Naive B cell (primary cell): ENCODE measurements around the gene TRDN. TPM values are rescaled to one million over a fixed set of nuclear protein-coding genes. Genes with fewer than 3 reads are reported as not detected.
A peak's percentile ranks its signal among the peaks of the same experiment; 100 is the strongest.

Source experiments
- ATAC-seq, 2 donors: fragments of 150-1000 bp; cut with Tn5 transposase; 2 replicates each; pipeline ENCODE4 v1.10.0; 2021; ENCODE audit warnings: low read depth in 2 of 2, mild to moderate bottlenecking in 2 of 2, moderate library complexity in 2 of 2
- DNase-seq: peaks from one replicate; pipeline ENCODE4 v3.0.0; 2022
- H3K27ac Mint-ChIP-seq, 6 donors: one replicate each; pipeline ENCODE4 v1.8.0; 2020 to 2022; ENCODE audit warnings: mild to moderate bottlenecking in 6 of 6, mixed read lengths in 6 of 6, moderate library complexity in 5 of 6, inconsistent platforms in 2 of 6
- H3K27me3 Mint-ChIP-seq, 3 donors: one replicate each; pipeline ENCODE4 v1.8.0; 2021 to 2022; ENCODE audit warnings: mixed read lengths in 3 of 3, mild to moderate bottlenecking in 1 of 3
- H3K36me3 Mint-ChIP-seq, 2 donors: one replicate each; pipeline ENCODE4 v1.8.0; 2020 to 2022; ENCODE audit warnings: mixed read lengths in 2 of 2, inconsistent platforms in 1 of 2, mild to moderate bottlenecking in 1 of 2
- H3K4me1 Mint-ChIP-seq, 3 donors: one replicate each; pipeline ENCODE4 v1.8.0; 2020 to 2022; ENCODE audit warnings: mixed read lengths in 3 of 3, inconsistent platforms in 1 of 3, mild to moderate bottlenecking in 1 of 3, moderate library complexity in 1 of 3
- H3K4me3 Mint-ChIP-seq, 8 donors: one replicate each; pipeline ENCODE4 v1.8.0; 2020 to 2022; ENCODE audit warnings: mild to moderate bottlenecking in 8 of 8, mixed read lengths in 8 of 8, moderate library complexity in 8 of 8, inconsistent platforms in 2 of 8
- H3K9me3 Mint-ChIP-seq, 7 donors: one replicate each; pipeline ENCODE4 v1.8.0; 2020 to 2022; ENCODE audit warnings: mixed read lengths in 7 of 7, mild to moderate bottlenecking in 5 of 7, inconsistent platforms in 2 of 7, moderate library complexity in 1 of 7
- polyA plus RNA-seq, 6 donors: library from polyadenylated mRNA; unstranded; fragments of 300-500 nt; fragmentation: Illumina TruSeq; gene quantifications; one replicate each; pipeline ENCODE4 v1.2.3, GENCODE V29; 2021; ENCODE audit warnings: low read depth in 6 of 6

Gene TRDN
- polyA plus RNA-seq, 6 donors from 2014 or later: not detected

DNA sequence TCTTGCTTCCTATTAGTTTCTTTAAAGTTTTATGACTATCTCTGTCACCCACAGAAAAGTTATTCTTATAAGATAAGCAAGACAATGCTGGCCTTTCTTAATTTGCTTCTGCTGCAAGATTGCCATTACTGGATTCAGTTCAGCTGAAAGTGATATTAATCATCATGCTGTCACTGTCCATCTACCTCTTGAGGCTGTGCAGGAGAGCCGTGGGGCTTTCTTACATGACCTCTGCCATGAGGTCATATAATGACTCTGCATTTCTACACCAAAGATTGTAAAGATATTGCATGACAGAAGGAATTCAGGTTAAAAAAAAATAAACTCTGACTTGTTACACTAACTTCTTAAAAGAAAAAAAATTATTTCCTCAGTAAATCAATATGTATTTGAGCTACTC, 106.9 kb downstream of the TRDN start:
- no peak for ATAC-seq
- no peak overlapping the region for H3K4me3 Mint-ChIP-seq
- no peaks in the 10 kb centered on the region for H3K36me3 Mint-ChIP-seq
- H3K27me3 Mint-ChIP-seq: no peaks in the 10 kb centered on the region
- no peak for DNase-seq
- H3K9me3 Mint-ChIP-seq: peaks cover 0 to 9% (median 0%) of the 10 kb centered on the region in 7 donors
- no peak overlapping the region for H3K27ac Mint-ChIP-seq
- H3K4me1 Mint-ChIP-seq: no peaks in the 10 kb centered on the region

- H3K36me3 Mint-ChIP-seq: no peaks in the 10 kb centered on the region
- DNase-seq: no peak
- H3K4me3 Mint-ChIP-seq: no peak overlapping the region
- H3K27me3 Mint-ChIP-seq: no peaks in the 10 kb centered on the region
- H3K9me3 Mint-ChIP-seq: peaks cover 0 to 9% (median 0%) of the 10 kb centered on the region in 7 donors
- no peaks in the 10 kb centered on the region for H3K4me1 Mint-ChIP-seq
- no peak overlapping the region for H3K27ac Mint-ChIP-seq
- ATAC-seq: no peak
Observed at GRCh38 chr6:123529058-123529457, 107.7 kb downstream of the TRDN start.

DNA sequence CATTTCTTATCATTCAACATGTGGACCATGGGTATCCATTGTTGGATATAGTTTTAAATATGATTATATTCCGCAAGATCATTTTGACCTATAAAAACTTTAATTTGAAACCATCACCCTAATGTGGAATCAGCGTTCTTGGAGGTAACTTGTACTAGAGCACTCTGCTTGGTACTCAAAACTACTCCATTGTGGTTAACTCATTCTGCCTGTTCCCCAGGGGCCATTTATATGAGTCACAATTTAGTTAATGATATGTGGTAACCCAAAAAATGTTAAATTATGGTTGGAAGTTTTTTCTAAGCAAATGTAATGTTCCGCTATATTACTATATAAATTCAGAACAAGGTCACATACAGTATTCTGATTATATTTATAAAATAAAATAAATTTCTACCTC, 109.3 kb downstream of the TRDN start:
- Mint-ChIP-seq H3K36me3 (no peaks in the 10 kb centered on the region), H3K27me3 (no peaks in the 10 kb centered on the region), H3K9me3 (peaks cover 0 to 9% (median 2%) of the 10 kb centered on the region in 7 donors), H3K27ac (no peak overlapping the region), H3K4me1 (no peaks in the 10 kb centered on the region), H3K4me3 (no peak overlapping the region)
- ATAC-seq (no peak), DNase-seq (no peak)

DNA sequence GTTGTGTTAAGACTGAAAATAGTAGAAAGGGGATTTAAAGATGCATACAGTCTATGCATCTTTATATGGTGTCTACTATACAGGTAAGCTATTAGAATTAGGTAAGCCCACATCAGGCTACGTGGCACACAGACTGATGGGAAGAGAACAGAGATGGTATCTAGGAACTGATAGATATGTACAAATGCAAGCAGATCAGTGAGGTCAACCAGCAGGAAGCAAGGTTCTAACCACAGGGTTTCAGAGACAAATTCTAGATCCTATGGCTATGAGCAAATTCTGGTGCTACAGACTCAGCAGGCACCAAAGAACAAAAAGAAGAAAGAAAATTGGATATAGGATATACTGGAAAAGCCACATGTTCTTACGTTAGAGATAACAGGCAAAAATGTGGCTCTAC, 110.6 kb downstream of the TRDN start:
- Mint-ChIP-seq H3K27ac (peak overlapping the region in 1 of 6 donors; percentile 40), H3K27me3 (no peaks in the 10 kb centered on the region), H3K9me3 (peaks cover 0 to 9% (median 2%) of the 10 kb centered on the region in 7 donors), H3K4me3 (no peak overlapping the region), H3K4me1 (no peaks in the 10 kb centered on the region), H3K36me3 (no peaks in the 10 kb centered on the region)
- DNase-seq (no peak), ATAC-seq (no peak)

DNA sequence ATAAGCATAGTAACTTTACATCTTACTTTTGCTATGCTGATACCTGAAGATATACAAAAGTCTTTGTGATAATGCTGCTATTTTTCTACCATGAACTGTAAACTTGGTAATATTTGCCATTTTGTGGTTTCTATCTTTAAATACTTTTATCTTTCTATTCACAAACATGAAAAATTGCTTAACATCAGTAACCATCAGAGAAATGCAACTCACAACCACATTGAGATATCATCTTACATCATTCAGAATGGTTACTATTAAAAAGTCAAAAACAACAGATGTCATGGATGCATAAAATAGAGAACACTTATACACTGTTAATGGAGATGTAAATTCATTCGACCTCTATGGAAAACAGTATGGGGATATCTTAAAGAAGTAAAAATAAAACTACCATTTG, 112.0 kb downstream of the TRDN start:
- H3K27ac Mint-ChIP-seq: no peak overlapping the region
- no peak for DNase-seq
- no peak overlapping the region for H3K4me3 Mint-ChIP-seq
- no peaks in the 10 kb centered on the region for H3K27me3 Mint-ChIP-seq
- ATAC-seq: no peak
- H3K9me3 Mint-ChIP-seq: peaks cover 0 to 9% (median 2%) of the 10 kb centered on the region in 7 donors
- no peaks in the 10 kb centered on the region for H3K36me3 Mint-ChIP-seq
- H3K4me1 Mint-ChIP-seq: no peaks in the 10 kb centered on the region

DNA sequence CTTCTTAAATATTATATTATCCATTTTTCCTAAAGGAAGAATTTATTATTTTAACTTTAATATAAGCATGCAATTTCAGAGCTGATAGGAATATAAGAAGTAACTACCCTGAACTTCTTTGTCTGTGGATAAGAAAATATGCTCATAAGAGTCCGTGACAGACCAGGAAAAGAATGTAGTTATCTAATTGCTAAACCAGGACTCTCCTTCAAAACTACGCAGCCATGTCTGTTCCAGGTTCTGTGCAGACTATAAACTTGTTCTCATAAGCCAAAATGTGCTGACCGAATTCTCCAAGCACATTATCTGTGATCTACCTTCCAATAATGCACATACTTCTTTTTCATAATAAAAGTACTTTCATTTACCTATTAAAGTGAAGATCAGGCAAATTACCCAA, 116.5 kb downstream of the TRDN start:
- Mint-ChIP-seq H3K27me3 (no peaks in the 10 kb centered on the region), H3K4me1 (no peaks in the 10 kb centered on the region), H3K36me3 (no peaks in the 10 kb centered on the region), H3K4me3 (no peak overlapping the region), H3K9me3 (peaks cover 0 to 9% (median 2%) of the 10 kb centered on the region in 7 donors), H3K27ac (no peak overlapping the region)
- DNase-seq (no peak), ATAC-seq (no peak)

- DNase-seq (no peak), ATAC-seq (no peak)
- no peaks in the 10 kb centered on the region for H3K27me3 Mint-ChIP-seq
- no peaks in the 10 kb centered on the region for H3K4me1 Mint-ChIP-seq
- H3K4me3 Mint-ChIP-seq: no peak overlapping the region
- H3K27ac Mint-ChIP-seq: no peak overlapping the region
- H3K9me3 Mint-ChIP-seq: peaks cover 0 to 9% (median 2%) of the 10 kb centered on the region in 7 donors
- H3K36me3 Mint-ChIP-seq: no peaks in the 10 kb centered on the region
Observed at GRCh38 chr6:123519189-123519505, 117.6 kb downstream of the TRDN start.

DNA sequence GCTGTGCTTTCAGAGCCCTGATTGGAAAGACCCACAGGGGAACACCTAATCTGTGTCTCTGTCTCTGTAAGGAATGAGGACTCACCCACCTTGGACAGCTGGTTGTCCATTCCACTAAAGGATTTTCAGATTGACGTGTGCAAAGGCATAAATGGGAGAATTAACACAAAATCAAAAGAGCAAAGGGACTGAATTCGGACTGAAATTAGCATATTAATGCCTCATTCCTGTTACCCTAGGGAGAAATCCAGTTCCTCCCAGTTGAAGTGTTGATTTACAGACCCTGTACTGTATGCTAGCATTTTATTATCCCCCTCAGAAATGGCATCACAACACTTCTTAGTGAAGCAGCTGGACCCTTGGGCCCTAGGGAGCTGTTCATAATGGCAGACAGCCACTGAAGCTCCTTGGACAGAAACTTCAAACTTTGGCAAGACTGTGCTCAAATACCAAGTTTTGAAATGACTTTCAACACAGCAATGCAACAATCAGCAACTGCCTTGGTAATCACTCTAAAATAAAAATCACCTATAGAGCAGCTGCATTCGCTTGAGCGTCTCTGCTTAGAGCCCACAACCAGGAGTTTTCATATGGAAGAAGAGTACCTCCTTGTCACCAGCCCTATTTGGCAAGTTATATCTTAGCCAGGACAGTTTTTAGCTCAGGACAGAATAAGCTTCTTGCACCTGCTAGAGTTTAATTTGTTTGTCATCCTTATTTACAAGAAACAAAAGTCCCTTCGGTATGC, 118.1 kb downstream of the TRDN start:
- H3K27me3 Mint-ChIP-seq: no peaks in the 10 kb centered on the region
- H3K36me3 Mint-ChIP-seq: no peaks in the 10 kb centered on the region
- H3K4me3 Mint-ChIP-seq: no peak overlapping the region
- no peak overlapping the region for H3K27ac Mint-ChIP-seq
- no peak for ATAC-seq
- peaks cover 0 to 9% (median 2%) of the 10 kb centered on the region in 7 donors for H3K9me3 Mint-ChIP-seq
- H3K4me1 Mint-ChIP-seq: no peaks in the 10 kb centered on the region
- no peak for DNase-seq

- no peaks in the 10 kb centered on the region for H3K27me3 Mint-ChIP-seq
- no peak for DNase-seq
- no peak overlapping the region for H3K4me3 Mint-ChIP-seq
- H3K36me3 Mint-ChIP-seq: no peaks in the 10 kb centered on the region
- no peaks in the 10 kb centered on the region for H3K4me1 Mint-ChIP-seq
- ATAC-seq: no peak
- no peak overlapping the region for H3K27ac Mint-ChIP-seq
- peaks cover 0 to 4% (median 0%) of the 10 kb centered on the region in 7 donors for H3K9me3 Mint-ChIP-seq
Observed at GRCh38 chr6:123515715-123516114, 121.0 kb downstream of the TRDN start.

GRCh38 chr6:123509112-123509511, 127.6 kb downstream of the TRDN start:
- ATAC-seq (no peak), DNase-seq (no peak)
- Mint-ChIP-seq H3K36me3 (no peaks in the 10 kb centered on the region), H3K27ac (no peak overlapping the region), H3K27me3 (no peaks in the 10 kb centered on the region), H3K9me3 (peaks cover 0 to 6% (median 0%) of the 10 kb centered on the region in 7 donors), H3K4me1 (no peaks in the 10 kb centered on the region), H3K4me3 (no peak overlapping the region)

- H3K4me1 Mint-ChIP-seq: no peaks in the 10 kb centered on the region
- H3K27ac Mint-ChIP-seq: no peak overlapping the region
- peaks cover 0 to 6% (median 0%) of the 10 kb centered on the region in 7 donors for H3K9me3 Mint-ChIP-seq
- no peak for ATAC-seq
- no peaks in the 10 kb centered on the region for H3K36me3 Mint-ChIP-seq
- no peaks in the 10 kb centered on the region for H3K27me3 Mint-ChIP-seq
- H3K4me3 Mint-ChIP-seq: no peak overlapping the region
- DNase-seq: no peak
Observed at GRCh38 chr6:123508290-123508689, 128.5 kb downstream of the TRDN start.

DNA sequence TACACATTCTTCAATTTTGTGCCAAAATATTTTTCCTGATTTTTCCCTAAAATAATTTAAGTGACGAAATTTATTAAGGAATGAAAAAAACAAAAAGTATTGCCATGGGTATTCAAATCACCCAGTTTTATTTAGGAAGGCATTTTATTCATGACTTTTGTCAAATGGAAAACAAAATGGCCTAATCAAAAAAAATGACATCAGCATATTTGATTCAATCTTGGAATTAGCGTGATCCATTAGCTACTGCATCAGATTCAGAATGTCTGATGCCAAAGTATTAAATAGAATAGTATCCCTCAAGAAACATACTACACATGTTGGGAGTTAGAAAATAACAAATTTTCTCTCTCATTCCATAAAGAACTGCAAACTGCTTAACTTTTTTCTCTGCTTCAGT, 129.2 kb downstream of the TRDN start:
- H3K4me1 Mint-ChIP-seq: no peaks in the 10 kb centered on the region

DNA sequence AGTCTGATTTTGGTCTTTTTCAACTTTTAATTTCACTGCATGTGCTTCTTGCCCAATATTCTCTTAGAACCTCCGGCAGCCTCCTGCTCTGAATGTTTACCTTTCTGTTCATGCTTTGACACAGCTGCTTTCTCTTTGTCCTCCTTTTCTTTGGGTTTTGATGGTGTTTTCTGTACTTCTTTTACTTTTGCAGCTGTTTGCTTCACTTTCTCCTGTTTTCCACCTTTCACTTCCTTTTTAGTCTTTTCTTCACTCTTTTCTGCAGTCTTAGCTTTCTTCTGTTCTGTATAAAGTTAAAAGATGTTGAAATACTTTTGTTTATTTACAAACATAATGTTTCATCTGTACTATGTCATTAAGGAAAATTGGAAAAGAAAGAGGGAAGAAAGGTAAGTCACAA, 133.1 kb downstream of the TRDN start:
- Mint-ChIP-seq H3K27ac (no peak overlapping the region), H3K27me3 (no peaks in the 10 kb centered on the region), H3K4me1 (no peaks in the 10 kb centered on the region), H3K36me3 (no peaks in the 10 kb centered on the region), H3K4me3 (no peak overlapping the region), H3K9me3 (peaks cover 0 to 6% (median 0%) of the 10 kb centered on the region in 7 donors)
- ATAC-seq: no peak
- no peak for DNase-seq

More for the DNA sequence above, 129.2 kb downstream of the TRDN start:
- no peak for ATAC-seq
- H3K9me3 Mint-ChIP-seq: peaks cover 0 to 6% (median 0%) of the 10 kb centered on the region in 7 donors
- H3K27me3 Mint-ChIP-seq: no peaks in the 10 kb centered on the region
- no peak for DNase-seq
- H3K4me3 Mint-ChIP-seq: no peak overlapping the region
- H3K36me3 Mint-ChIP-seq: no peaks in the 10 kb centered on the region
- H3K27ac Mint-ChIP-seq: no peak overlapping the region

GRCh38 chr6:123497025-123497424, 139.7 kb downstream of the TRDN start:
- ATAC-seq (no peak), DNase-seq (no peak)
- Mint-ChIP-seq H3K27me3 (no peaks in the 10 kb centered on the region), H3K36me3 (no peaks in the 10 kb centered on the region), H3K9me3 (no peaks in the 10 kb centered on the region), H3K4me1 (no peaks in the 10 kb centered on the region), H3K27ac (no peak overlapping the region), H3K4me3 (no peak overlapping the region)

DNA sequence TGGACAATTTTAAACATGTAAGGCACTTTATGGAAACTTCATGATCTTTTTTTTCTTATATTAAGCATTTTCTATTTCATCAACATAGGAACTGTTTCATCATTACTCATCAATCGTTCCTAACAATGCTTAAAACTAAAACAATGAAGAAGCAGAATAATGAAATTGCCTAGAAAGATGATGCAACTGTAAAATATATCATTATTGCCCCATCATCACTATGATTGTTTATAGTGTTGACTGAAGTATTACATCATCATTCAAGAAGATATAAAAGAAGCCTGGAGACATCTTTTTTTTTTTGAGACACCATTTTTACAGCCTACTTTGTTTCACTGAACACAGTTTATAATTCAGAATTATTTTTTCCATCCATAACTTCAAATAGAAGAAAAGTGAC, 147.2 kb downstream of the TRDN start:
- Mint-ChIP-seq H3K4me3 (no peak overlapping the region), H3K4me1 (no peaks in the 10 kb centered on the region), H3K27me3 (no peaks in the 10 kb centered on the region), H3K36me3 (no peaks in the 10 kb centered on the region), H3K9me3 (peaks cover 0 to 6% (median 2%) of the 10 kb centered on the region in 7 donors), H3K27ac (no peak overlapping the region)
- DNase-seq (no peak), ATAC-seq (no peak)
